BLaER1 treated with 17β-estradiol and CSF1 and Interleukin-3, amounts not matched to agents 10 nM and 100 nM (cell line): ENCODE data around the gene RPS6KA4.

ENCODE experiments used
- H3K27ac ChIP-seq, 11 experiments: shearing (Covaris generic); formaldehyde crosslinking; 2 replicates each; pipeline ENCODE4 v1.8.1; 2022
- H3K27me3 ChIP-seq, 11 experiments: shearing (Covaris generic); formaldehyde crosslinking; 2 replicates each; pipeline ENCODE4 v1.8.1; 2022
- H3K36me3 ChIP-seq, 11 experiments: shearing (Covaris generic); formaldehyde crosslinking; 2 replicates each; pipeline ENCODE4 v1.8.1; 2022
- H3K4me1 ChIP-seq, 10 experiments: shearing (Covaris generic); formaldehyde crosslinking; 2 replicates each; pipeline ENCODE4 v1.8.1; 2022
- H3K4me2 ChIP-seq, 11 experiments: shearing (Covaris generic); formaldehyde crosslinking; 2 replicates each; pipeline ENCODE4 v1.8.1; 2022
- H3K4me3 ChIP-seq, 10 experiments: shearing (Covaris generic); formaldehyde crosslinking; 2 replicates each; pipeline ENCODE4 v1.8.1; 2022
- H3K9ac ChIP-seq, 11 experiments: shearing (Covaris generic); formaldehyde crosslinking; 2 replicates each; pipeline ENCODE4 v1.8.1; 2022
- H3K9me3 ChIP-seq, 11 experiments: shearing (Covaris generic); formaldehyde crosslinking; replicated peaks in 1 of 11; 2 replicates each; pipeline ENCODE4 v1.8.1; 2022
- H4K20me1 ChIP-seq, 11 experiments: shearing (Covaris generic); formaldehyde crosslinking; 2 replicates each; pipeline ENCODE4 v1.8.1; 2022
- Cebpa-rat ChIP-seq, 11 experiments: shearing (Covaris generic); IDR thresholded peaks; 2 replicates each; pipeline ENCODE4 v1.8.1; 2022

The RPS6KA4 gene

GRCh38 chr11:64401775-64402174 is 42.8 kb downstream of the RPS6KA4 start:
- H3K4me2 ChIP-seq = no peak overlapping the region
- no peaks in the 10 kb centered on the region for H3K27me3 ChIP-seq
- H3K36me3 ChIP-seq = no peaks in the 10 kb centered on the region
- H3K4me1 ChIP-seq = peaks cover 21 to 77% (median 66%) of the 10 kb centered on the region in 10 experiments
- no peak overlapping the region for H3K27ac ChIP-seq
- H4K20me1 ChIP-seq = no peaks in the 10 kb centered on the region
- peaks cover 13 to 41% (median 29%) of the 10 kb centered on the region in 11 experiments for H3K9me3 ChIP-seq
- no peak overlapping the region for H3K4me3 ChIP-seq
- H3K9ac ChIP-seq = no peak overlapping the region
- TF ChIP-seq Cebpa-rat (IDR thresholded peaks at IDR 0.05) = no peak

GRCh38 chr11:64403106-64403505 is 44.1 kb downstream of the RPS6KA4 start:
- Histone ChIP-seq H3K4me1 (peaks cover 21 to 77% (median 63%) of the 10 kb centered on the region in 10 experiments), H3K27ac (peak overlapping the region in 1 of 11 experiments; percentile 24; a peak in 1 of 22 replicates), H3K4me3 (no peak overlapping the region), H4K20me1 (no peaks in the 10 kb centered on the region), H3K4me2 (peak overlapping the region in 1 of 11 experiments; percentile 26; a peak in 3 of 22 replicates), H3K36me3 (no peaks in the 10 kb centered on the region), H3K9me3 (peaks cover 13 to 39% (median 29%) of the 10 kb centered on the region in 11 experiments), H3K27me3 (no peaks in the 10 kb centered on the region), H3K9ac (no peak overlapping the region)
- TF ChIP-seq Cebpa-rat (IDR thresholded peaks at IDR 0.05) = no peak

GRCh38 chr11:64406221-64406946 is 47.4 kb downstream of the RPS6KA4 start:
- Histone ChIP-seq H3K27ac (peak overlapping the region in 6 of 11 experiments; percentile 11 to 68 (median 46); a peak in 9 of 22 replicates), H3K9me3 (peaks cover 13 to 26% (median 23%) of the 10 kb centered on the region in 11 experiments), H3K4me2 (peak overlapping the region; percentile 28 to 93 (median 80)), H3K4me1 (peaks cover 20 to 72% (median 59%) of the 10 kb centered on the region in 10 experiments), H4K20me1 (no peaks in the 10 kb centered on the region), H3K27me3 (no peaks in the 10 kb centered on the region), H3K36me3 (no peaks in the 10 kb centered on the region), H3K9ac (peak overlapping the region in 4 of 11 experiments; percentile 29 to 57 (median 42); a peak in 6 of 22 replicates), H3K4me3 (peak overlapping the region in 1 of 10 experiments; percentile 5; a peak in 1 of 20 replicates)
- TF ChIP-seq Cebpa-rat (IDR thresholded peaks at IDR 0.05) = no peak

- H3K27me3 ChIP-seq = no peaks in the 10 kb centered on the region
- 0 out of 22 replicates have a peak overlapping the region, but pooled peaks of 1 of the 11 experiments have one; percentile 5 for H3K9ac ChIP-seq
- H3K4me2 ChIP-seq = peak overlapping the region in 9 of 11 experiments; percentile 61 to 93 (median 83); a peak in 17 of 22 replicates
- H3K27ac ChIP-seq = peak overlapping the region in 3 of 11 experiments; percentile 10 to 68 (median 14); a peak in 3 of 22 replicates
- no peak overlapping the region for H3K4me3 ChIP-seq
- peaks cover 13 to 24% (median 20%) of the 10 kb centered on the region in 11 experiments for H3K9me3 ChIP-seq
- peaks cover 20 to 73% (median 60%) of the 10 kb centered on the region in 10 experiments for H3K4me1 ChIP-seq
- H3K36me3 ChIP-seq = no peaks in the 10 kb centered on the region
- no peak for TF ChIP-seq Cebpa-rat (IDR thresholded peaks at IDR 0.05)
- H4K20me1 ChIP-seq = no peaks in the 10 kb centered on the region
Measured at GRCh38 chr11:64407221-64407620, 48.3 kb downstream of the RPS6KA4 start.

GRCh38 chr11:64407630-64408029 is 48.7 kb downstream of the RPS6KA4 start:
- H3K4me3 ChIP-seq = no peak overlapping the region
- peak overlapping the region in 8 of 11 experiments; percentile 68 to 93 (median 86); a peak in 16 of 22 replicates for H3K4me2 ChIP-seq
- H3K9me3 ChIP-seq = peaks cover 13 to 23% (median 19%) of the 10 kb centered on the region in 11 experiments
- H4K20me1 ChIP-seq = no peaks in the 10 kb centered on the region
- H3K27me3 ChIP-seq = no peaks in the 10 kb centered on the region
- peak overlapping the region in 3 of 11 experiments; percentile 10 to 68 (median 14); a peak in 4 of 22 replicates for H3K27ac ChIP-seq
- H3K4me1 ChIP-seq = peaks cover 20 to 73% (median 60%) of the 10 kb centered on the region in 10 experiments
- TF ChIP-seq Cebpa-rat (IDR thresholded peaks at IDR 0.05) = no peak
- H3K36me3 ChIP-seq = no peaks in the 10 kb centered on the region
- H3K9ac ChIP-seq = 0 out of 22 replicates have a peak overlapping the region, but pooled peaks of 1 of the 11 experiments have one; percentile 5

GRCh38 chr11:64409278-64409677 is 50.3 kb downstream of the RPS6KA4 start:
- Histone ChIP-seq H3K36me3 (no peaks in the 10 kb centered on the region), H3K9me3 (peaks cover under 1 to 7% (median 5%) of the 10 kb centered on the region in 11 experiments; a peak in 21 of 22 replicates), H3K27ac (no peak overlapping the region), H3K4me1 (peaks cover 20 to 71% (median 56%) of the 10 kb centered on the region in 10 experiments), H3K4me3 (no peak overlapping the region), H3K4me2 (peak overlapping the region in 7 of 11 experiments; percentile 54 to 76 (median 66); a peak in 8 of 22 replicates), H3K27me3 (no peaks in the 10 kb centered on the region), H4K20me1 (no peaks in the 10 kb centered on the region), H3K9ac (no peak overlapping the region)
- no peak for TF ChIP-seq Cebpa-rat (IDR thresholded peaks at IDR 0.05)

GRCh38 chr11:64409707-64410403 is 50.9 kb downstream of the RPS6KA4 start:
- Histone ChIP-seq H3K4me2 (peak overlapping the region; percentile 49 to 76 (median 64)), H4K20me1 (no peaks in the 10 kb centered on the region), H3K9me3 (peaks cover 0 to under 1% (median 0%) of the 10 kb centered on the region in 11 experiments; a peak in 1 of 22 replicates), H3K4me3 (no peak overlapping the region), H3K9ac (no peak overlapping the region), H3K4me1 (peaks cover 22 to 71% (median 56%) of the 10 kb centered on the region in 10 experiments), H3K27ac (no peak overlapping the region), H3K36me3 (no peaks in the 10 kb centered on the region), H3K27me3 (peaks cover 0 to 2% (median 0%) of the 10 kb centered on the region in 11 experiments; a peak in 1 of 22 replicates)
- no peak for TF ChIP-seq Cebpa-rat (IDR thresholded peaks at IDR 0.05)

- TF ChIP-seq Cebpa-rat (IDR thresholded peaks at IDR 0.05) = no peak
- Histone ChIP-seq H3K9me3 (no peaks in the 10 kb centered on the region), H3K27ac (no peak overlapping the region), H3K4me3 (no peak overlapping the region), H3K36me3 (no peaks in the 10 kb centered on the region), H3K27me3 (peaks cover 0 to 5% (median 0%) of the 10 kb centered on the region in 11 experiments; a peak in 1 of 22 replicates), H3K4me1 (peaks cover 28 to 71% (median 56%) of the 10 kb centered on the region in 10 experiments), H3K4me2 (peak overlapping the region; percentile 49 to 76 (median 64)), H3K9ac (no peak overlapping the region), H4K20me1 (no peaks in the 10 kb centered on the region)
Measured at GRCh38 chr11:64410404-64410734, 51.4 kb downstream of the RPS6KA4 start.

- peaks cover 24 to 54% (median 40%) of the 10 kb centered on the region in 10 experiments for H3K4me1 ChIP-seq
- H3K27me3 ChIP-seq = peaks cover 0 to 5% (median 0%) of the 10 kb centered on the region in 11 experiments; a peak in 1 of 22 replicates
- no peak overlapping the region for H3K4me3 ChIP-seq
- no peaks in the 10 kb centered on the region for H4K20me1 ChIP-seq
- H3K9me3 ChIP-seq = peaks cover 10 to 25% (median 19%) of the 10 kb centered on the region in 11 experiments; a peak in 20 of 22 replicates
- no peak overlapping the region for H3K4me2 ChIP-seq
- H3K9ac ChIP-seq = no peak overlapping the region
- TF ChIP-seq Cebpa-rat (IDR thresholded peaks at IDR 0.05) = no peak
- H3K36me3 ChIP-seq = no peaks in the 10 kb centered on the region
- H3K27ac ChIP-seq = no peak overlapping the region
Measured at GRCh38 chr11:64413417-64413816, 54.5 kb downstream of the RPS6KA4 start.
